OCI-LY7 (cell line): ENCODE results near the gene SYT13. TPM values are rescaled to one million over a fixed set of nuclear protein-coding genes. Genes with fewer than 3 reads are reported as not detected.

Source experiments
- BruUV-seq: library from RNA; stranded (reverse); fragments of 400-500 nt; replicated peaks from 2 replicates; lab custom pipeline; 2021; lab: Mats Ljungman, UMichigan
- CTCF ChIA-PET: fragments of 300-600 bp; sonication (Branson Sonifier 250); formaldehyde crosslinking; loops from one replicate; lab custom pipeline; 2022; ENCODE audit warnings: antibody characterized with exemption; ENCODE audit not compliant: unreplicated experiment; lab: Charles Lee
- POLR2A ChIA-PET: fragments of 300-600 bp; sonication (Branson Sonifier 250); formaldehyde crosslinking; loops from one replicate; lab custom pipeline; 2022; ENCODE audit warnings: antibody characterized with exemption; lab: Charles Lee
- DNase-seq: peaks from one replicate; pipeline ENCODE4 v3.0.0-alpha.2; 2015; ENCODE audit warnings: low spot score
- H2AFZ ChIP-seq: fragments of 200-600 bp; sonication (generic), shearing (Covaris generic); 2 replicates; pipeline ENCODE4 v1.6.1; 2014; ENCODE audit warnings: mild to moderate bottlenecking, antibody characterized with exemption, low read length, moderate library complexity
- H3K27ac ChIP-seq: fragments of 200-600 bp; sonication (generic); 2 replicates; pipeline ENCODE4 v1.5.1; 2014; ENCODE audit warnings: mixed run types, low read depth, mild to moderate bottlenecking, moderate library complexity, low read length, inconsistent platforms; ENCODE audit not compliant: poor library complexity, severe bottlenecking
- H3K36me3 ChIP-seq: fragments of 200-600 bp; sonication (generic); 2 replicates; pipeline ENCODE4 v1.6.1; 2014; ENCODE audit warnings: mild to moderate bottlenecking, antibody characterized with exemption, low read length, moderate library complexity, mixed read lengths; ENCODE audit not compliant: insufficient read depth
- H3K4me1 ChIP-seq: fragments of 200-600 bp; sonication (generic); 2 replicates; pipeline ENCODE4 v1.5.1; 2014; ENCODE audit warnings: mild to moderate bottlenecking, low read length; ENCODE audit not compliant: insufficient read depth, poor library complexity, severe bottlenecking
- H3K4me2 ChIP-seq: fragments of 200-600 bp; sonication (generic); 2 replicates; pipeline ENCODE4 v1.6.1; 2014; ENCODE audit warnings: mild to moderate bottlenecking, low read length
- H3K4me3 ChIP-seq: fragments of 200-600 bp; sonication (generic); 2 replicates; pipeline ENCODE4 v1.5.1; 2014; ENCODE audit warnings: mild to moderate bottlenecking, low read depth, low read length; ENCODE audit not compliant: poor library complexity, severe bottlenecking
- H3K79me2 ChIP-seq: fragments of 200-600 bp; sonication (generic); 2 replicates; pipeline ENCODE4 v1.6.1; 2016; ENCODE audit warnings: low read depth, mild to moderate bottlenecking, low read length, moderate library complexity, mixed read lengths; ENCODE audit not compliant: insufficient read depth
- H3K9me2 ChIP-seq: fragments of 200-600 bp; sonication (generic); 2 replicates; pipeline ENCODE4 v1.6.1; 2016; ENCODE audit warnings: mild to moderate bottlenecking, low read length, mixed read lengths; ENCODE audit not compliant: insufficient read depth
- H3K9me3 ChIP-seq: fragments of 200-600 bp; sonication (generic); 2 replicates; pipeline ENCODE4 v1.6.1; 2014; ENCODE audit warnings: mild to moderate bottlenecking, mixed run types, low read length, mixed read lengths
- H4K20me1 ChIP-seq: fragments of 200-600 bp; sonication (generic); 2 replicates; pipeline ENCODE4 v1.6.1; 2014; ENCODE audit warnings: mild to moderate bottlenecking, antibody characterized with exemption, low read length, moderate library complexity, mixed read lengths; ENCODE audit not compliant: insufficient read depth
- EZH2phosphoT487 ChIP-seq: fragments of 200-600 bp; sonication (generic); IDR thresholded peaks from 2 replicates; pipeline ENCODE4 v1.6.1; 2018; ENCODE audit warnings: low read depth, borderline replicate concordance, mild to moderate bottlenecking, mixed run types, antibody characterized with exemption, low read length, moderate library complexity, mixed read lengths
- intact Hi-C: fragments of 100-400 bp; cut with micrococcal nuclease; formaldehyde crosslinking; loops from one replicate; pipeline ENCODE4 v1.10.0; 2022; ENCODE audit not compliant: unreplicated experiment
- total RNA-seq, 2 experiments: library from RNA; depleted of rRNA in 1 of 2; stranded (reverse); fragments of >200 nt in 1 of 2; shearing (Covaris generic) in 1 of 2; gene quantifications; 2 replicates each; pipeline ENCODE4 v1.2.3, GENCODE V29; 2014 to 2022
- TF ChIP-seq, protein P1 (sequence below): fragments of 200-600 bp; sonication (generic); conservative IDR thresholded peaks from 2 replicates; pipeline ENCODE4 v1.5.1; 2014; ENCODE audit warnings: mild to moderate bottlenecking, antibody characterized with exemption, low read length, moderate library complexity, mixed read lengths

SYT13 gene
- total RNA-seq, 2 experiments from 2014 or later, result not detected

GRCh38 chr11:45237711-45238315 lies 48.3 kb downstream of the SYT13 start:
- H3K4me2 ChIP-seq, result no peak overlapping the region
- H3K9me3 ChIP-seq, result no peaks in the 10 kb centered on the region
- intact Hi-C loops, result no loop called here
- POLR2A ChIA-PET, result interaction anchor here (0.7 kb wide), 1 partner anchor 541 kb away, joined by 4 read pairs; no protein-coding TSS in a partner anchor
- CTCF ChIA-PET, result no interaction called here
- no peaks in the 10 kb centered on the region for H3K79me2 ChIP-seq
- no peaks in the 10 kb centered on the region for H3K9me2 ChIP-seq
- H3K27ac ChIP-seq, result no peak overlapping the region
- H3K4me3 ChIP-seq, result no peak overlapping the region
- DNase-seq, result no peak
- no peaks in the 10 kb centered on the region for H3K4me1 ChIP-seq
- H4K20me1 ChIP-seq, result no peaks in the 10 kb centered on the region
- no peaks in the 10 kb centered on the region for H3K36me3 ChIP-seq
- BruUV-seq, result no TSS peak
- TF ChIP-seq, protein P1, sequence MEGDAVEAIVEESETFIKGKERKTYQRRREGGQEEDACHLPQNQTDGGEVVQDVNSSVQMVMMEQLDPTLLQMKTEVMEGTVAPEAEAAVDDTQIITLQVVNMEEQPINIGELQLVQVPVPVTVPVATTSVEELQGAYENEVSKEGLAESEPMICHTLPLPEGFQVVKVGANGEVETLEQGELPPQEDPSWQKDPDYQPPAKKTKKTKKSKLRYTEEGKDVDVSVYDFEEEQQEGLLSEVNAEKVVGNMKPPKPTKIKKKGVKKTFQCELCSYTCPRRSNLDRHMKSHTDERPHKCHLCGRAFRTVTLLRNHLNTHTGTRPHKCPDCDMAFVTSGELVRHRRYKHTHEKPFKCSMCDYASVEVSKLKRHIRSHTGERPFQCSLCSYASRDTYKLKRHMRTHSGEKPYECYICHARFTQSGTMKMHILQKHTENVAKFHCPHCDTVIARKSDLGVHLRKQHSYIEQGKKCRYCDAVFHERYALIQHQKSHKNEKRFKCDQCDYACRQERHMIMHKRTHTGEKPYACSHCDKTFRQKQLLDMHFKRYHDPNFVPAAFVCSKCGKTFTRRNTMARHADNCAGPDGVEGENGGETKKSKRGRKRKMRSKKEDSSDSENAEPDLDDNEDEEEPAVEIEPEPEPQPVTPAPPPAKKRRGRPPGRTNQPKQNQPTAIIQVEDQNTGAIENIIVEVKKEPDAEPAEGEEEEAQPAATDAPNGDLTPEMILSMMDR, result no peak
- no peak for TF ChIP-seq EZH2phosphoT487
- H2AFZ ChIP-seq, result no peak overlapping the region

DNA sequence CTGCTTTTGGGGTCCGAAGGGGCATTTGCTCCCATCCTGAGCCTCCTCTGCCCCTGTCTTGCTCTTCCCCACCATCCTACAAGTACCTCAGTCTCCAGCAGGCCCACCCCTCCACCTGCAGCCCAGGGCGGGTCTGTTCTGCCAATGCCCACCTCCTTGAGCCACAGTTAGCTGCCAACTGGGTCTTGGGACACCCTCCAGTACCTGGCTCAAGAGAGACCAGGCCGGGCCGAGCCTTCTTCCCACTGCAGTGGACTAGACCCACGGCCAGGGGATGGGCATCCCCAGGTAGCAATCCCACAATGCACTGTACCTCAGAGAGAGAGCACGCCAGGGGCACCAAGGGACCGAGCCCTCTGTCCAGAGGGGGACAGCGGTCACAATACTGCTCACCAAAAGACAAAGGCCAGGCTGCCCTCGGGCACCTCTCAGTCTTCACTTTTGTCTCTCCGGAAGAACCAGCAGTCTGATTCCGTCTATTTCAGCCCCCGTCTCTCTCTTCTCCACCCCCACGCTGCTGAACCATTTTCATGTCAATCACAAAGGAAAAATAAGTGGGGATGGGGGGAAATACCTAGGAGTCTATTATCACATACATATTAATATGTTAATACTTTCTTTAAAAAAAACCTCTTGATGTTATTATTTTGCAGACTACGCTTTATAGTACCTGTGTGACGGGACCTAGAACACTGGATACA lies 51.7 kb downstream of the SYT13 start:
- intact Hi-C loops, result no loop called here
- no peaks in the 10 kb centered on the region for H3K4me1 ChIP-seq
- no peak for DNase-seq
- no peak overlapping the region for H2AFZ ChIP-seq
- no peaks in the 10 kb centered on the region for H3K79me2 ChIP-seq
- ChIA-PET POLR2A (no interaction called here), CTCF (no interaction called here)
- no peaks in the 10 kb centered on the region for H3K9me3 ChIP-seq
- H3K4me2 ChIP-seq, result no peak overlapping the region
- no peak overlapping the region for H3K27ac ChIP-seq
- no peaks in the 10 kb centered on the region for H3K9me2 ChIP-seq
- BruUV-seq, result no TSS peak
- TF ChIP-seq EZH2phosphoT487, result no peak
- TF ChIP-seq, protein P1, result no peak
- H3K4me3 ChIP-seq, result no peak overlapping the region
- no peaks in the 10 kb centered on the region for H3K36me3 ChIP-seq
- H4K20me1 ChIP-seq, result no peaks in the 10 kb centered on the region

GRCh38 chr11:45233804-45234170 lies 52.4 kb downstream of the SYT13 start:
- intact Hi-C loops, result no loop called here
- Histone ChIP-seq H4K20me1 (no peaks in the 10 kb centered on the region), H3K9me3 (no peaks in the 10 kb centered on the region), H3K9me2 (no peaks in the 10 kb centered on the region), H2AFZ (no peak overlapping the region), H3K79me2 (no peaks in the 10 kb centered on the region), H3K4me1 (no peaks in the 10 kb centered on the region), H3K4me3 (no peak overlapping the region), H3K4me2 (no peak overlapping the region), H3K36me3 (no peaks in the 10 kb centered on the region), H3K27ac (no peak overlapping the region)
- POLR2A ChIA-PET, result no interaction called here
- CTCF ChIA-PET, result no interaction called here
- no TSS peak for BruUV-seq
- DNase-seq, result no peak
- TF ChIP-seq, protein P1, result no peak
- no peak for TF ChIP-seq EZH2phosphoT487
